ENCODE results near the gene CHD5. TPM values are rescaled to one million over a fixed set of nuclear protein-coding genes. Genes with fewer than 3 reads are reported as not detected.
A peak's percentile ranks its signal among the peaks of the same experiment; 100 is the strongest.

CHD5 gene
- total and polyA plus RNA-seq, 7 experiments from 2014 or later, result 0.14 to 2.8 (median 0.37) TPM; not detected in 2

DNA sequence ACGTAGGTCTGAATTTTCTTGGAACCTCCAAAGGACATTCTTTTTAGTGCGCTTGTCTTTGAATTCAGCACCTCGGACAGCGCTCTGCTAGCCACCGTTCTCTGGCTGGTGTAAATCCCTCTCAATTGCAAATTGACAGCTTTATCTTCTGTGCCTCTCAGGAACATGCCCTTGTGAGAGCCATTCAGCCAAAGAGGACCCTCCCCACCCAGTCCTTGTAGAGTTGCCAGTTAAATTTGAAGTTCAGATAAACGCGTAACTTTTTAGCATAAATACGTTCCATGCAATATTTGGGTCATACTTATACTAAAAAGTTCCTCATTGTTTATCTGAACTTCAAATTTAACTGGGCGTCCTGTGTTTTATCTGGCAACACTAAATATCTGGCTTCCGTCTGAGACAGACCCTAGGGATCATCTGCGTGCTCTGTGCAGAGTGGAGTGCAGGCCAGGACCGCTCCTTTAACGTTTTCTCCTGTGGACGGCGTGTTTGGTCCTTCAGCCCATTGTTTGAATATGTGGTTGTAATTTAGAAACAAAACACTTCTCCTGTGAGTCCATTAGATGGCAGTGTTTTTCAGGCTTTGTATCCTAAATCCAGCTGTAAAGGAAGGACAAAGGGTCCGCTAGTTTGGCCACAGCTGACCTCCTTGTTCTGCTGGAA, 127.4 kb downstream of the CHD5 start:
- DNase-seq, result peak in 8 of 9 donors; percentile 17 to 52 (median 44)
- no peaks in the 10 kb centered on the region for H3K27me3 ChIP-seq (ENCODE audit: control insufficient read depth in 2 of 2, insufficient read depth in 2 of 2, low read length in 2 of 2)
- no peak overlapping the region for H3K27ac ChIP-seq (ENCODE audit: low read depth, low read length)
- Mint-ChIP-seq H3K27me3 (no peaks in the 10 kb centered on the region), H3K27ac (peak overlapping the region in 1 of 9 donors; percentile 89), H3K4me1 (peaks cover 14 to 33% (median 24%) of the 10 kb centered on the region in 7 donors), H3K9me3 (no peaks in the 10 kb centered on the region), H3K36me3 (peaks cover 0 to 39% (median 18%) of the 10 kb centered on the region in 5 donors), H3K4me3 (no peak overlapping the region)
- H3K9me3 ChIP-seq (ENCODE audit: control insufficient read depth in 2 of 3, low read length in 3 of 3), result no peaks in the 10 kb centered on the region
- H3K4me1 ChIP-seq (ENCODE audit: control insufficient read depth in 2 of 2, insufficient read depth in 2 of 2, low read length in 2 of 2), result no peaks in the 10 kb centered on the region
- ChIA-PET POLR2A (interaction anchor here (0.9 to 1.0 kb wide), 2 partner anchors 25 to 59 kb away, joined by 3 read pairs; no protein-coding TSS in a partner anchor), CTCF (no interaction called here)
- no peak overlapping the region for H3K4me3 ChIP-seq (ENCODE audit: low read length)
- intact Hi-C loops (cut with micrococcal nuclease), result loop anchor here in 1 of 2 donors (1.0 kb wide), 2 partner anchors 26 to 193 kb away; no protein-coding TSS in a partner anchor
- ATAC-seq, result no peak
- peaks cover 0 to 63% (median 3%) of the 10 kb centered on the region in 3 experiments for H3K36me3 ChIP-seq (ENCODE audit: control insufficient read depth in 2 of 3, insufficient read depth in 3 of 3, low read length in 3 of 3)

Other genes starting within 250 kb of the CHD5 start
- 10 to 100 TPM in 3 of 5 experiments, 1 to 10 TPM in 2; 9.0 to 20.6 (median 11.1) TPM for gene NPHP4, start 187.9 kb downstream of the CHD5 start, total RNA-seq
- 1 to 10 TPM in 1 of 2 donors, under 1 TPM in 1; 0.40 to 2.7 TPM for gene NPHP4, start 187.9 kb downstream of the CHD5 start, polyA plus RNA-seq
- 100 to 1,000 TPM; 176 to 310 (median 188) TPM for gene KCNAB2, start 134.4 kb downstream of the CHD5 start, total RNA-seq
- gene KCNAB2, start 134.4 kb downstream of the CHD5 start, polyA plus RNA-seq, result 10 to 100 TPM; 16.8 to 33.6 TPM
- gene RPL22, start 19.3 kb upstream of the CHD5 start, total RNA-seq, result 100 to 1,000 TPM; 431 to 720 (median 579) TPM
- gene RPL22, start 19.3 kb upstream of the CHD5 start, polyA plus RNA-seq, result 100 to 1,000 TPM; 129 to 298 TPM
- 10 to 100 TPM in 1 of 5 experiments, 1 to 10 TPM in 2, under 1 TPM in 2; 0.81 to 83.6 (median 3.1) TPM for gene RNF207, start 25.8 kb upstream of the CHD5 start, total RNA-seq
- under 1 TPM; 0.09 to 0.17 TPM for gene RNF207, start 25.8 kb upstream of the CHD5 start, polyA plus RNA-seq
- 10 to 100 TPM in 3 of 5 experiments, 1 to 10 TPM in 2; 4.6 to 46.1 (median 16.3) TPM for gene ICMT, start 55.6 kb upstream of the CHD5 start, total RNA-seq
- gene ICMT, start 55.6 kb upstream of the CHD5 start, polyA plus RNA-seq, result 10 to 100 TPM; 12.9 to 14.3 TPM
- gene HES3, start 63.9 kb upstream of the CHD5 start, total RNA-seq, result not detected
- not detected for gene HES3, start 63.9 kb upstream of the CHD5 start, polyA plus RNA-seq
- 1 to 10 TPM in 2 of 5 experiments, under 1 TPM in 3; 0.27 to 2.9 (median 0.59) TPM for gene GPR153, start 80.8 kb upstream of the CHD5 start, total RNA-seq
- gene GPR153, start 80.8 kb upstream of the CHD5 start, polyA plus RNA-seq, result not detected
- 10 to 100 TPM in 1 of 5 experiments, 1 to 10 TPM in 4; 2.5 to 75.6 (median 3.4) TPM for gene ACOT7, start 213.4 kb upstream of the CHD5 start, total RNA-seq
- gene ACOT7, start 213.4 kb upstream of the CHD5 start, polyA plus RNA-seq, result 1 to 10 TPM; 4.9 to 6.2 TPM
- under 1 TPM in 1 of 5 experiments, not detected in 4; 0.56 TPM for gene HES2, start 239.6 kb upstream of the CHD5 start, total RNA-seq
- not detected for gene HES2, start 239.6 kb upstream of the CHD5 start, polyA plus RNA-seq
- 1 to 10 TPM in 4 of 5 experiments, under 1 TPM in 1; 0.85 to 2.9 (median 2.3) TPM for gene ESPN, start 244.5 kb upstream of the CHD5 start, total RNA-seq
- under 1 TPM; 0.40 to 0.60 TPM for gene ESPN, start 244.5 kb upstream of the CHD5 start, polyA plus RNA-seq